Caki2 (cell line): ENCODE data around the gene HCN4. TPM values are rescaled to one million over a fixed set of nuclear protein-coding genes. Genes with fewer than 3 reads are reported as not detected.

Source experiments
- DNase-seq: peaks from one replicate; pipeline ENCODE4 v3.0.0-alpha.2; 2015; ENCODE audit warnings: low read depth
- in situ Hi-C: cut with HindIII; loops from 2 replicates; pipeline ENCODE4 v1.10.0; 2016; ENCODE audit warnings: low sequenced_read_pairs, low pct_unique_long_range_greater_than_20kb, mixed read lengths
- total RNA-seq: library from RNA; depleted of rRNA; stranded (reverse); fragments of >200 nt; shearing (Covaris generic); gene quantifications from 2 replicates; pipeline ENCODE4 v1.2.3, GENCODE V29; 2014; ENCODE audit warnings: low replicate concordance

HCN4 gene
- total RNA-seq, 1 experiment from 2014 or later = not detected

DNA sequence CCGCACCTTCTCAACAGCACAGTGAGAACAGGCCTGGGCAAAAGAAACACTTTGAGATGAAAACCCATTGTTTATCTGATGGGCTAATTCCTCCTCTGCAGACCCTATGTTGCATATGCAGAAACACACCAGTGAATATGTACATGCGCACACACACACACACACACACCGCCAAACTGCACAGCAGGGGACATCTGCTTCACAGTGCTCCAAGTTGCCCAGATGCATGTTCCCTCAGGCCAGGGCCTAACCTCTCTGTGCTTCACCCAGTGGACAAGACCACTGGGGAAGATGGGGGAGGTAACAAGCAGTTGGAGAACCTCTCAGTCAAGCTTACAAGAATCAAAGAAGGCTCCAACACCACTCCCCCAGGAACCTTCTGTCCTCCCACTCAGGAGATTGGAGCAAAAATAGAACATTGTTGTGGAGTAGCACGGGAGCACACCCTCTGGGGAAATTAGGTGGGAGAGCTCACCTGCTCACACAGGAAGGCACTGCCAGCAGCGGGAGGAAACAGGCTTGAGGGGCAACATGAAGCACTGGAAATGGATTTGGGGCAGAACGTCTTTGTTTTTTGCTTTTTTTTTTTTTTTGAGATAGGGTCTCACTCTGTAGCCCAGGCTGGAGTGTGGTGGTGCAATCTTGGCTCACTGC, 13.0 kb downstream of the HCN4 start:
- in situ Hi-C loops = no loop called here
- no peak for DNase-seq

- no peak for DNase-seq
- in situ Hi-C loops = no loop called here
Observed at GRCh38 chr15:73354241-73354640, 14.5 kb downstream of the HCN4 start.

- in situ Hi-C loops = no loop called here
- no peak for DNase-seq
Observed at GRCh38 chr15:73353734-73354133, 15.0 kb downstream of the HCN4 start.

- in situ Hi-C loops = no loop called here
- no peak for DNase-seq
Observed at GRCh38 chr15:73352082-73352481, 16.7 kb downstream of the HCN4 start.

DNA sequence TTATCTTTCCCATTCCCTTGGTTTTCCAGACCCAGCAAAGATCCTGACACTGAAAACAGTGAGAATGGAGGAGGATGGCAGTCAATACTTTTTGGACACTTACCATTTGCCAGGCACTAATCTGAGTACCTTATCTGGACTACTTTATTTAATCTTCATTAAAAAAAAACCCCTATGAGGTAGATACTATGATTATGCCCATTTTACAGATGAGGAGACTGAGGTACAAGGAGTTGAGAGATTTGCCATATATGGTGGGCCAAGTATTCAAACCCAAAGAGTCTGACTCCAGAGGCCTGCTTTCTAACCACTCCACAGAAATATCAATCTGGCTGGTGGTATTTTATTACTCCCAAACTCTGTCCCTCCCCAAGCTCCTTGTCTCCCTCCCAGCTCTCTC, 19.6 kb downstream of the HCN4 start:
- no peak for DNase-seq

DNA sequence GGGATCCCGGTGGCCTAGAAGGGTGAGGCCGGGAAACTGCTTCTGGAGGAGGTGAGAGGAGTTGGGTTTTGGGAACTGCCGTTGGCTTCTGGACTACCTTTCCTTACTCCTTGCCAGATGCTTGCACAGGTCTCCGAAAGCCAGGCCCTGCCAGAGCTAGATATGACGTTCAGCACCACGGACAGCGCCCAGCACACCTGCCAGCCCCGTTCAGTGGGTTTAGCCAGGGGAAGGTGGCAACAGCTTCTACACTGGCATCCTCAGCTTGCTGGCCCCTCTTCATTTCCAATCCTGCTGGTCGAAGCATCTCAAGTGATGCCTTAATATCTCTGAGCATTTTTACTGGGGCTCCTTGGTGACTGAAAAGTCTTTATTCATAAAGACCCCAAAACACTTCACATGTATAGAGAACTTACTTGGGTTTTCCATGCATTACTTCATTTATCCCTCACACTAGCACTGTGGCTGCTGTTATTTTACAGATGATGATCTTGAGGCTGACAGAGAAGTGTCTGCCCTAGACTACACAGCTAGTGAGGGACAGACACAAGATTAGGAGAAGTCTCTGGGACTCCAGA, 21.9 kb downstream of the HCN4 start:
- peak; percentile 46 for DNase-seq
- in situ Hi-C loops = no loop called here

More for the DNA sequence above, 19.6 kb downstream of the HCN4 start:
- in situ Hi-C loops = no loop called here

GRCh38 chr15:73345658-73346057, 23.1 kb downstream of the HCN4 start:
- in situ Hi-C loops = no loop called here
- DNase-seq = no peak

DNA sequence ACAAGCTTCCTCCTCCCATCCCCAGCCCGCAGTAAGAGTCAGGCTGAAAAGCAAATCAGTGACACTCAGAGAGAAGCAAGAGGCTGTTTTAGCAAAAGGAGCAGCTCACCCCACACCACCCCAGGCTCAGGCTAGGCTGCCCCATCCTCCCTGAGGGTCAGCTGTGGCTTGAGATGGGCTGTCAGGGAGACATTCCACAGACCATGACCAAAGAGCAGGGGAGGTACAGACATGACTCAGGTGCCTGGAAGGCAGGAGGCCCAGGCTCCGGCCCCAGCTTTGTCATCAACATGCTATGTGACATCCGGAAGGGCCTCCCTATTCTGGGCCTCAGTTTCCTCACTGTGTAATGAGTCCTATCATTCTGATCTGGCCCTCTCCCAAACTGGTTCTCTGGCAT, 24.7 kb downstream of the HCN4 start:
- DNase-seq = no peak
- in situ Hi-C loops = no loop called here

- in situ Hi-C loops = no loop called here
- no peak for DNase-seq
Observed at GRCh38 chr15:73341886-73342600, 26.7 kb downstream of the HCN4 start.

- DNase-seq = no peak
- in situ Hi-C loops = no loop called here
Observed at GRCh38 chr15:73340502-73341192, 28.1 kb downstream of the HCN4 start.

DNA sequence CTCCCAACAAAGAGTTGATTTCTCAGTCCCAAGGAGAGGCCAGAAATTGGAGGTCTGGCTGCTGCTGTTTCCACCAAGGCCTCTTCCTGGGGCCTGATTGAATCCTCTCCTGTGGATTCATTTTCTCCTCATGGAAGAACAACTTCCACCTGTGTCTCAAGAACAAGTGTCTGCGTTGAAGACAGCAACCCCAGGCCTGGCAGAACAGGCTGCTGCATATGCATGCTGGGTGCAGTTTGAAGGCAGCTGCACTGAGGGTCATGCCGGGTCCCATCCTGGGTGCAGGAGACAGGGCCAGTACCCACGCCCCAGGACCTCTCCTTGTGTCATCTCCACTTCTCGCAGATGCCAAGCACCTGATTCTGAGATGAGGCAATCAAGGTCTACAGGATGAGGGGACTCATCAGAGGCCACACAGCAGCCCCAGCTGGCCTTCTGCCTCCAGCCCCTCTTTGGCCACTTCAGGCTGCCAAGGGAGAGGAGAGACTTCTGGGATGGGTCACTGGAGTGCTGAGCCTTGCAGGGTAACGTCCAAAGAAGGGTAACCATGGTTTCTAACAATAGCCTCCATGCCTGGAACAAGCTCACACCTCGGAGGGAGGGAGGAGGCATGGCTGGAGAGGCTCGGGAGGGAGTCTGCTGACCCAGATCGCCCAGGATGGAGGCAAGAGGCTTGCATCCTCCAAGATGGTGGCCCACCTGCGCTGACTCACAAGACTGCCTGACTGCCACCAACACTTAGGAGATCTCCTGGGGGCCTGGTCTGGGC, 30.0 kb downstream of the HCN4 start:
- in situ Hi-C loops = no loop called here
- DNase-seq = no peak

DNA sequence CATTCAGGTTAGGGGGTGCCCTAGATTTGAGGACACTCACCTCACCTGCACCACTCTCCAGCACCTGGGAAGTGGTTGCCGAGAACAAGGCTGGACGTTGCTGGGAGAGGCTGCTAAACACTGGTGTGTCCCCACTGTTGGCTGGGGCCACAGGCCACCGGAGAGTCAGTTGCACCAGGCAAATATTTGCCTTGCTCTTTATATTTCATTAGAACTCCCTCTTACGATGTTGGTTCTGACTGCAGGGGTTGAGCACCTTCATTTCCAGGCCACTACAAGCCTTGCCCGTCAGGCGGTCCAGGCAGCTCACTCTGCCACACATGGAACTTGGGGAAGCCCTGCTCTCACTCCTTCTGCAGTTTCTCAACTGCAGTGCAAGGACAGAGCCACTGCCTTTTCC, 30.7 kb downstream of the HCN4 start:
- DNase-seq = no peak
- in situ Hi-C loops = no loop called here

DNA sequence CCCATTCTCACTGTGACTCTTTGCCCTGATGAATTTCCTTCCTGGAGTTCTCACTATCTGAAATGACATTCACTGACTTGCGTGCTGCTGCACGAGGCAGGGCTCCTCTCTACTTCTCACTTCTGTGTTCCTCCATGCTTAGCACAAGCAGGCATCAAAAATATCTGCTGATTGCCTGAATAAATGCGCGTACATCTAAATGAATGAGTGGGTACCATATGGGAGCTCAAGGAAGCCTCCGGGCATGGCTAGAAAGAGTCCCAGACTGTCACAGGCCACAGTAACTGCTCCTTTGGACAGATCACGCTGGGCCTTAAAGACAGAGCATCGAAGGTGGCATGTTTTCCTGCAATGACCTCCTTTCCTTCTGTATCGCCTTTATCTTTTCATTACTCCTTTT, 31.6 kb downstream of the HCN4 start:
- DNase-seq = no peak
- in situ Hi-C loops = no loop called here

DNA sequence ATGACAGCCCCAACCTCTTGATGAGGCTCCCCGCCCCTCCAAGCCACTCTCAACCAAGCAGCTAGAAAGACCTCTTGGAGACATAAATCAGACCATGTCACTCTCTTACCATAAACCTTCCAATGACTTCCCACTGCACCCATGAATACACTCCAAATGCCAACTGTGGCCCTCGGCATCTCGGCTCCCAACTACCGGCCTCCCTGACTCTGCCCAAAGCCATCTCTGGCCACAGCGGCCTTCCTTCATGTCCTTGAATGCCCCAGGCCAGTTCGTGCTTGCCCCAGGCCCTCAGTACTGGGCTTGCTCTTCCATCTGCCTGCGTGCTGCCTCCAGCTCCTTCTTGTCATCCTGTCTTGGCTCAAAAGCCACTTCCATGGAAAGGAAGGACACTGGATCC, 32.0 kb downstream of the HCN4 start:
- in situ Hi-C loops = no loop called here
- no peak for DNase-seq

DNA sequence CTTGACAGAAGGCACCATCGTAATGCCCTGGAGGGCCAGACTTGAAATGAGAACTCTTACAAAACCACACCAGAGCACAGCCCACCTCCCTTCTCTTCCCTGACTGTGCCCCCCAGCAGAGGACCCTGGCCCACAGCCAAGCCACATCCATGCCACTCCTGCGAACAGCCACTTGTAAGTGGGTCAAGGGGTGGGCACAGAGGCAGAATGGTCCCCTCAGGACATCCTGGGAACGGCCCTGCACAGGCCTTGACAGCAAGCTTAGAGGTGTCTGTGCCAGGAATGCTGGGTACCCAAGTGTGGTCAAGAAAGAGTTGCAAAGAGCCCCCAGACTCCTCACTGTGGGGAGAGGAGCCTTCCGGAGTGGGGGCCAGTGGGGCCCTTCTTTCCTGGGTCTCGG, 33.3 kb downstream of the HCN4 start:
- no peak for DNase-seq
- in situ Hi-C loops = no loop called here

GRCh38 chr15:73335026-73335425, 33.7 kb downstream of the HCN4 start:
- DNase-seq = no peak

GRCh38 chr15:73334086-73334485, 34.7 kb downstream of the HCN4 start:
- DNase-seq = no peak
- in situ Hi-C loops = no loop called here

More at GRCh38 chr15:73335026-73335425, 33.7 kb downstream of the HCN4 start:
- in situ Hi-C loops = no loop called here

DNA sequence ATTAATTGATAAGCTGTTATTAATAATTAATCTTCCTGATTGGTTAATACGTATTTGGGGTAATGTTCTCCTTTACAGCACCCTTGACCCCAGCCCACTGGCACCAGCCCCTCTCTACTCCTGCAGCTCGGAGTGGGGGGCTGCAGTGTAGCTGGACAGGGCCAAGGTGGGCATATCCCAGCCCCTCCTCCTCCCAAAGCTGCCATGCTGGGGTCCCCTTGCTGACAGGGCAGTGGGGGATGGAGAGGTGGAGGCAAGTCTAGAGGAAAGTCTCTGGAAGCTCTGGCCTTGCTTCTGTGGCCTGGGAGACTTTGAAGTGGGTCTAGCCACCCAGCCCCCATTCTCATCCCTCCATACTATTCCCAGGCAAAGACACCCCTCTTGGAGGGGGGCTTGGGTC, 35.8 kb downstream of the HCN4 start:
- no peak for DNase-seq
- in situ Hi-C loops = no loop called here
